ENCODE measurements around the gene DNAL1. TPM values are rescaled to one million over a fixed set of nuclear protein-coding genes. Genes with fewer than 3 reads are reported as not detected.
A peak's percentile ranks its signal among the peaks of the same experiment; 100 is the strongest.

The DNAL1 gene
- polyA plus RNA-seq, 1 of the 3 experiments (the other 2 are of a cell fraction) = 2.6 TPM

DNA sequence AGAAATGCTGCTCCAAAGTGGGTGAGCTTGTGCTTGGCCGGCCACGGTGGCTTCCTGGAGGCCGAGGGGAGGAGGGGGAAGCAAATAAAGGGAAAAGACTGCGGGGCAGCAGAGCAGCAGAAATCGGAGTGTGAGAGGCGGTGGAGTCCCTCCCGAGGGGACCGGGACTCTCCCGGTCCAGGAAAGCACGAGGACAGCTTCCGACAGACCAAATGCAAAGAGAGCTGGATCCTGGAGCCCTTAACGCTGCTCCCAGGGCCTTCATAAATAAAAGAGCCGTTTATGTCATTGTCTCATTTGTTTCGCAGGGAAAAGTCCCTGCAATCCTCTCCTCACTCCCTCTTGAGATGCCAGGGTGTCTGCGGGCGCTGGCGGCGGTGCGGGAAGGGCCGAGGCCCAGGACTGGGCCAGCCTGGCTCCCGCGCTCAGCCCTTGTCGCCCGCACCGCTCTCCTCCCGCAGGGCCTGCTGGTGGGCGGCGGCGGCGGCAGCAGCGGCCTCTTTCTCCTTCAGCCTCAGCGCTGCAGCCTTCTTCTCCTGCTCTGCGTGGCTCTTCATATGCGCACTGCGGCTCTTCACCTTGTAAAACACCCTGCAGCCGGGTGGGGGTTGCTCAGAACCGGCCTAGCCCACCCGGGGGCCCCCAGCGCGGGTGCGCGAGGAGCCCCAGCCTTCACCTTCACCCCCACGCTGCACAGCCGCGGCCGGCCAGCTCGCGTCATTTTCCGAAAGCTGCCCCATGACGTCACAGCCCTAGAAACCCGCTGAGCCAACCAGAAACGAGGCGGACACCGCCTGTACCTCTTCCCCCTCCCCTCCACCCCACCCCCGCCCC is 73.8 kb downstream of the DNAL1 start:
- H3K9ac ChIP-seq = no peak overlapping the region
- peak; percentile 96 for TF ChIP-seq RFX5 (IDR thresholded peaks at IDR 0.05; ENCODE audit: low read length)
- TF ChIP-seq MXI1 (IDR thresholded peaks at IDR 0.05; ENCODE audit: low read depth, low read length) = peak; percentile 47; the same call in 1 of the 2 replicates
- TF ChIP-seq EP300 (IDR thresholded peaks at IDR 0.05; ENCODE audit: borderline replicate concordance in 1 of 2, low read depth in 1 of 2, low read length in 1 of 2) = peak in 1 of 2 experiments; percentile 67; a peak in 1 of 4 replicates
- no peak for TF ChIP-seq ELF1 (IDR thresholded peaks at IDR 0.05)
- TF ChIP-seq RAD21 (IDR thresholded peaks at IDR 0.05; ENCODE audit: low read length) = no peak
- peaks cover 1 to 40% of the 10 kb centered on the region in 2 experiments; a peak in 3 of 4 replicates for H3K4me1 ChIP-seq (ENCODE audit: control insufficient read depth in 1 of 2, insufficient read depth in 2 of 2, low read depth in 1 of 2, low read length in 1 of 2)
- no peaks in the 10 kb centered on the region for H4K20me1 ChIP-seq (ENCODE audit: insufficient read depth)
- ChIA-PET CTCF (interaction anchor here (0.7 to 3.9 kb wide), 8 partner anchors 10 to 217 kb away, joined by 3 to 22 read pairs (median 4); no protein-coding TSS in a partner anchor), POLR2A (interaction anchor here (0.6 to 1.0 kb wide), 3 partner anchors 9 to 133 kb away, joined by 3 to 4 read pairs (median 3); partner anchors contain the start of gene PTGR2)
- H3F3A ChIP-seq (replicated peaks; ENCODE audit: insufficient read depth) = peaks cover 19% of the 10 kb centered on the region
- H3K27me3 ChIP-seq (ENCODE audit: insufficient read depth) = no peaks in the 10 kb centered on the region
- H3K4me3 ChIP-seq (ENCODE audit: low read depth in 2 of 2, low read length in 1 of 2) = peak overlapping the region in 1 of 2 experiments; percentile 41; a peak in 2 of 4 replicates
- H3K9me3 ChIP-seq = no peaks in the 10 kb centered on the region
- peak; percentile 93 for DNase-seq
- peaks cover 2% of the 10 kb centered on the region; the same call in 1 of the 2 replicates for H3K79me2 ChIP-seq (ENCODE audit: insufficient read depth)
- 75% methylated on average over 55 of the region's 55 CpGs for WGBS (ENCODE audit: low lambda C conversion rate)
- peak overlapping the region in 1 of 2 experiments; percentile 88; a peak in 2 of 4 replicates for H3K27ac ChIP-seq (ENCODE audit: low read depth in 2 of 2, low read length in 1 of 2)
- H3K9me2 ChIP-seq = no peaks in the 10 kb centered on the region
- H3K4me2 ChIP-seq = no peak overlapping the region
- no peak overlapping the region for H2AFZ ChIP-seq (ENCODE audit: low read depth)
- peaks cover 40% of the 10 kb centered on the region in 2 experiments for H3K36me3 ChIP-seq (replicated peaks in 1 of 2; ENCODE audit: control insufficient read depth in 1 of 2, insufficient read depth in 2 of 2, low read length in 1 of 2)

GRCh38 chr14:73719361-73719760 is 74.6 kb downstream of the DNAL1 start:
- no peaks in the 10 kb centered on the region for H3K9me2 ChIP-seq
- no peaks in the 10 kb centered on the region for H3K9me3 ChIP-seq
- POLR2A ChIA-PET = interaction anchor here (0.6 to 1.2 kb wide), 4 partner anchors 9 to 167 kb away, joined by 3 to 5 read pairs (median 4); partner anchors contain the start of genes PTGR2 and ZNF410
- CTCF ChIA-PET = interaction anchor here (1.4 to 2.2 kb wide), 3 partner anchors 9 to 109 kb away, joined by 4 to 13 read pairs (median 4); no protein-coding TSS in a partner anchor
- H3K79me2 ChIP-seq (ENCODE audit: insufficient read depth) = no peaks in the 10 kb centered on the region
- peak overlapping the region in 1 of 2 experiments; percentile 71; a peak in 2 of 4 replicates for H3K27ac ChIP-seq (ENCODE audit: low read depth in 2 of 2, low read length in 1 of 2)
- H3K27me3 ChIP-seq (ENCODE audit: insufficient read depth) = no peaks in the 10 kb centered on the region
- 90% methylated on average over 11 of the region's 13 CpGs for WGBS (ENCODE audit: low lambda C conversion rate)
- no peak overlapping the region for H3K4me3 ChIP-seq (ENCODE audit: low read depth in 2 of 2, low read length in 1 of 2)
- no peak overlapping the region for H2AFZ ChIP-seq (ENCODE audit: low read depth)
- peaks cover 40 to 42% of the 10 kb centered on the region in 2 experiments for H3K36me3 ChIP-seq (replicated peaks in 1 of 2; ENCODE audit: control insufficient read depth in 1 of 2, insufficient read depth in 2 of 2, low read length in 1 of 2)
- H4K20me1 ChIP-seq (ENCODE audit: insufficient read depth) = no peaks in the 10 kb centered on the region
- H3F3A ChIP-seq (replicated peaks; ENCODE audit: insufficient read depth) = peaks cover 22% of the 10 kb centered on the region
- H3K9ac ChIP-seq = no peak overlapping the region
- no peak overlapping the region for H3K4me2 ChIP-seq
- no peak for DNase-seq
- H3K4me1 ChIP-seq (ENCODE audit: control insufficient read depth in 1 of 2, insufficient read depth in 2 of 2, low read depth in 1 of 2, low read length in 1 of 2) = peaks cover 4 to 47% of the 10 kb centered on the region in 2 experiments; a peak in 3 of 4 replicates
- TF ChIP-seq, protein P1, sequence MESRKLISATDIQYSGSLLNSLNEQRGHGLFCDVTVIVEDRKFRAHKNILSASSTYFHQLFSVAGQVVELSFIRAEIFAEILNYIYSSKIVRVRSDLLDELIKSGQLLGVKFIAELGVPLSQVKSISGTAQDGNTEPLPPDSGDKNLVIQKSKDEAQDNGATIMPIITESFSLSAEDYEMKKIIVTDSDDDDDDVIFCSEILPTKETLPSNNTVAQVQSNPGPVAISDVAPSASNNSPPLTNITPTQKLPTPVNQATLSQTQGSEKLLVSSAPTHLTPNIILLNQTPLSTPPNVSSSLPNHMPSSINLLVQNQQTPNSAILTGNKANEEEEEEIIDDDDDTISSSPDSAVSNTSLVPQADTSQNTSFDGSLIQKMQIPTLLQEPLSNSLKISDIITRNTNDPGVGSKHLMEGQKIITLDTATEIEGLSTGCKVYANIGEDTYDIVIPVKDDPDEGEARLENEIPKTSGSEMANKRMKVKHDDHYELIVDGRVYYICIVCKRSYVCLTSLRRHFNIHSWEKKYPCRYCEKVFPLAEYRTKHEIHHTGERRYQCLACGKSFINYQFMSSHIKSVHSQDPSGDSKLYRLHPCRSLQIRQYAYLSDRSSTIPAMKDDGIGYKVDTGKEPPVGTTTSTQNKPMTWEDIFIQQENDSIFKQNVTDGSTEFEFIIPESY (IDR thresholded peaks at IDR 0.05; ENCODE audit: borderline replicate concordance, low read depth) = no peak
- TF ChIP-seq EZH2phosphoT487 (IDR thresholded peaks at IDR 0.05; ENCODE audit: borderline replicate concordance, low read depth) (no peak), IRF3 (IDR thresholded peaks at IDR 0.05; ENCODE audit: low read depth, low read length) (no peak), SMC3 (IDR thresholded peaks at IDR 0.05; ENCODE audit: low read depth, low read length) (no peak), RXRA (IDR thresholded peaks at IDR 0.05; ENCODE audit: borderline replicate concordance, low read depth) (no peak), ELF1 (IDR thresholded peaks at IDR 0.05) (no peak), FOSL2 (IDR thresholded peaks at IDR 0.05; ENCODE audit: borderline replicate concordance, low read depth) (no peak), TCF12 (IDR thresholded peaks at IDR 0.05) (no peak), SIN3A (IDR thresholded peaks at IDR 0.05; ENCODE audit: borderline replicate concordance, low read depth, low read length) (no peak), TEAD4 (IDR thresholded peaks at IDR 0.05; ENCODE audit: borderline replicate concordance, insufficient read depth) (no peak), JUND (IDR thresholded peaks at IDR 0.05) (no peak), GATA2 (CRISPR knock-in tag; IDR thresholded peaks at IDR 0.05) (no peak)
- TF ChIP-seq, protein P2, sequence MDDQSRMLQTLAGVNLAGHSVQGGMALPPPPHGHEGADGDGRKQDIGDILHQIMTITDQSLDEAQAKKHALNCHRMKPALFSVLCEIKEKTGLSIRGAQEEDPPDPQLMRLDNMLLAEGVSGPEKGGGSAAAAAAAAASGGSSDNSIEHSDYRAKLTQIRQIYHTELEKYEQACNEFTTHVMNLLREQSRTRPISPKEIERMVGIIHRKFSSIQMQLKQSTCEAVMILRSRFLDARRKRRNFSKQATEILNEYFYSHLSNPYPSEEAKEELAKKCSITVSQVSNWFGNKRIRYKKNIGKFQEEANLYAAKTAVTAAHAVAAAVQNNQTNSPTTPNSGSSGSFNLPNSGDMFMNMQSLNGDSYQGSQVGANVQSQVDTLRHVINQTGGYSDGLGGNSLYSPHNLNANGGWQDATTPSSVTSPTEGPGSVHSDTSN (IDR thresholded peaks at IDR 0.05) = no peak
- TF ChIP-seq, protein P3, sequence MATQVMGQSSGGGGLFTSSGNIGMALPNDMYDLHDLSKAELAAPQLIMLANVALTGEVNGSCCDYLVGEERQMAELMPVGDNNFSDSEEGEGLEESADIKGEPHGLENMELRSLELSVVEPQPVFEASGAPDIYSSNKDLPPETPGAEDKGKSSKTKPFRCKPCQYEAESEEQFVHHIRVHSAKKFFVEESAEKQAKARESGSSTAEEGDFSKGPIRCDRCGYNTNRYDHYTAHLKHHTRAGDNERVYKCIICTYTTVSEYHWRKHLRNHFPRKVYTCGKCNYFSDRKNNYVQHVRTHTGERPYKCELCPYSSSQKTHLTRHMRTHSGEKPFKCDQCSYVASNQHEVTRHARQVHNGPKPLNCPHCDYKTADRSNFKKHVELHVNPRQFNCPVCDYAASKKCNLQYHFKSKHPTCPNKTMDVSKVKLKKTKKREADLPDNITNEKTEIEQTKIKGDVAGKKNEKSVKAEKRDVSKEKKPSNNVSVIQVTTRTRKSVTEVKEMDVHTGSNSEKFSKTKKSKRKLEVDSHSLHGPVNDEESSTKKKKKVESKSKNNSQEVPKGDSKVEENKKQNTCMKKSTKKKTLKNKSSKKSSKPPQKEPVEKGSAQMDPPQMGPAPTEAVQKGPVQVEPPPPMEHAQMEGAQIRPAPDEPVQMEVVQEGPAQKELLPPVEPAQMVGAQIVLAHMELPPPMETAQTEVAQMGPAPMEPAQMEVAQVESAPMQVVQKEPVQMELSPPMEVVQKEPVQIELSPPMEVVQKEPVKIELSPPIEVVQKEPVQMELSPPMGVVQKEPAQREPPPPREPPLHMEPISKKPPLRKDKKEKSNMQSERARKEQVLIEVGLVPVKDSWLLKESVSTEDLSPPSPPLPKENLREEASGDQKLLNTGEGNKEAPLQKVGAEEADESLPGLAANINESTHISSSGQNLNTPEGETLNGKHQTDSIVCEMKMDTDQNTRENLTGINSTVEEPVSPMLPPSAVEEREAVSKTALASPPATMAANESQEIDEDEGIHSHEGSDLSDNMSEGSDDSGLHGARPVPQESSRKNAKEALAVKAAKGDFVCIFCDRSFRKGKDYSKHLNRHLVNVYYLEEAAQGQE (IDR thresholded peaks at IDR 0.05; ENCODE audit: low read depth, low read length) = no peak
